CD4-positive, alpha-beta T cell treated with Interleukin-6 for 4 hours (primary cell): ENCODE data around the gene PATE4.

Experiments
- DNase-seq: peaks from one replicate; pipeline ENCODE4 v3.0.0-alpha.2; 2020; ENCODE audit warnings: mixed read lengths

Gene PATE4

DNA sequence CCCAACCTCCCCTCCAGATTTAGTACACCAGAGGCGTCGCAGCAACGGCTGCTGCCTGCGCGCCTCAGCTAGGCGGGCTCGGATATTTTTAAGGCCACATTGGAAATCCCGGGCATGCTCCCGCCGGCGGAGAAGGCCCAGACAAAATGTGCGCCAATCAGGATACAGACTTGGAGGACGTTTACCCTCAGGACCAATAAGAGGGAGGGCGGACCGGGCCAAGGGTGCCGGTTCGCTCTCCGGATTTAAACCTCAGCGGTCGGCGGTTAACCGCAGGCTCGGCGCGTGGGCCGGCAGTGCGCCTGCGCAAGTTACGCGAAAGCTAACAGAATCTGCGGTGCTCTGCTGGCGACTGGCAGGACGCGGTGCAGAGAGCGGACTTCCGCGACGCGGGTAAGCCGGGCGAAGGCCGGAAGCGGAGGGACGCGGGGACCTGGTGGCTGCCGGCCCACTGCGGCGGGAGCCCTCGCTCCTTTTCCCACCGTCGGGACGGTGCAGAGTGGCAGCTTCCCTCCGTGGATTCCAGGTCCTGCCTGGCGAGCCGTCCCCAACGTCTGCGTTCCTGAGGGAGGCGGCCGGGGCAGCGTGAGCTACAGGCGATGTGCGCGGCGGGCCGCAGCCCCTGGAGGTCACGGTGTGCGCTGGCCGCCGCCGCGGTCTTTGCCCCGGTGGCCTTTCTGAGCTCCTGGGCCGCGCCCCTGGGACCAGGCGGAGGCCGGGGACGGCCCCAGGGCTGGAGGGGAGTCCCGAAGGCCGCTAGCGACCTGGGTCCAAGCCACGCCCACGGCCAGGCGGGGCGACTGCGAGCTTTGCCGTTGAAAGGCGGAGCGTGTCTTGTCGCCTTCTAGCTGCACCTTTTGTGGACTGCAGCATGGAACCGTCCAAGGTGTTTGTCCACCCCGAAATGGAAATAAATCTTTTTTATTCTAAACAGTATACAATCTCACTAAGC, 54.5 kb downstream of the PATE4 start, which contains the start of gene HYLS1:
Gene HYLS1, plus strand, starts transcription at position 296 of the 952 bp plus-strand sequence. CDS start 11,701 bp downstream, outside the sequence.
- peak; percentile 95 for DNase-seq
